Natural killer cell treated with Interleukin-12 subunit alpha and Interleukin-12 subunit beta and Interleukin-15 and Interleukin-18, amount 100 ng/mL, for 72 hours (primary cell): Measurements from ENCODE around the gene OTUD4. TPM values are rescaled to one million over a fixed set of nuclear protein-coding genes. Genes with fewer than 3 reads are reported as not detected.
"Not testable (repeated sequence)": the region's sequence is repeated elsewhere in the genome, so short reads cannot be mapped to it uniquely, and the experiment has no call there.

ENCODE experiments used
- ATAC-seq, 2 donors: fragments of 150-1000 bp; cut with Tn5 transposase in 1 of 2; sonication (Bioruptor Pico), chemical (Tn5 transposase) in 1 of 2; 2 replicates each; pipeline ENCODE4 v1.10.0; 2021
- DNase-seq: peaks from one replicate; pipeline ENCODE4 v3.0.0; 2022; ENCODE audit warnings: low spot score
- H3K27ac Mint-ChIP-seq, 2 donors: 1 replicate in 1 of 2; 2 replicates in 1 of 2; pipeline ENCODE4 v1.8.0; 2022; ENCODE audit warnings: mixed read lengths in 2 of 2, mild to moderate bottlenecking in 1 of 2, moderate library complexity in 1 of 2
- H3K27me3 Mint-ChIP-seq, 2 donors: 1 replicate in 1 of 2; 2 replicates in 1 of 2; pipeline ENCODE4 v1.8.0; 2022; ENCODE audit warnings: mixed read lengths in 2 of 2
- H3K36me3 Mint-ChIP-seq: one replicate; pipeline ENCODE4 v1.8.0; 2022; ENCODE audit warnings: mixed read lengths
- H3K4me1 Mint-ChIP-seq, 2 donors: 1 replicate in 1 of 2; 2 replicates in 1 of 2; pipeline ENCODE4 v1.8.0; 2022; ENCODE audit warnings: low read depth in 2 of 2, mixed read lengths in 2 of 2, mild to moderate bottlenecking in 1 of 2
- H3K4me3 Mint-ChIP-seq: one replicate; pipeline ENCODE4 v1.8.0; 2022; ENCODE audit warnings: mixed read lengths
- H3K9me3 Mint-ChIP-seq: 2 replicates; pipeline ENCODE4 v1.8.0; 2022; ENCODE audit warnings: mixed read lengths
- total RNA-seq, 2 donors: library from RNA; stranded (reverse); gene quantifications; one replicate each; pipeline ENCODE4 v1.2.3, GENCODE V29; 2022

The OTUD4 gene
- total RNA-seq, 2 donors from 2014 or later = 44.1 to 60.8 TPM

- no peak for DNase-seq
- H3K4me1 Mint-ChIP-seq = peaks cover 23 to 35% of the 10 kb centered on the region in 2 donors
- ATAC-seq = no peak
- H3K27me3 Mint-ChIP-seq = no peaks in the 10 kb centered on the region
- H3K36me3 Mint-ChIP-seq = peaks cover 32% of the 10 kb centered on the region
- H3K27ac Mint-ChIP-seq = no peak overlapping the region
- H3K4me3 Mint-ChIP-seq = no peak overlapping the region
- H3K9me3 Mint-ChIP-seq = no peaks in the 10 kb centered on the region
Observed at GRCh38 chr4:145171911-145172310, 8.5 kb downstream of the OTUD4 start.

DNA sequence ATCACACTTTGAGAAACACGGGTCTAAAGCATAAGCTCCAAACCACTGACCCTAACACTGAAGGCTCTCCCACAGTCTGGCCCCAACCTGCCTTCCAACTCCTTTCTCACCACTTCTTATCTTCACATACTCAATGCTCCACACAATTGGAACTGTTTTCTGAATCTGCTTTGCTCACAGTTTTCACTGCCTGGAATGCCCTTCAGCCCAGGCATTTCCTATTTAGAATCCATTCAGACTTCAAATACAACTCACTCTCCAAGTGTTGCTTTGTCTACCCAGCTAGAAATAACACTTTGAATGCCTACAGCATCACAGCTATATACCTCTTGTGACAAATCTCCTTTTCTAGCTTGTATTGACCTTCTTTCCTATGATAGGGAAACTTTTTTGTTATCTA is 10.2 kb downstream of the OTUD4 start:
- H3K36me3 Mint-ChIP-seq = peaks cover 32% of the 10 kb centered on the region
- H3K9me3 Mint-ChIP-seq = no peaks in the 10 kb centered on the region
- H3K4me3 Mint-ChIP-seq = no peak overlapping the region
- no peak for DNase-seq
- no peaks in the 10 kb centered on the region for H3K27me3 Mint-ChIP-seq
- peaks cover 23 to 33% of the 10 kb centered on the region in 2 donors for H3K4me1 Mint-ChIP-seq
- peak overlapping the region in 1 of 2 donors; percentile 24 for H3K27ac Mint-ChIP-seq
- no peak for ATAC-seq

DNA sequence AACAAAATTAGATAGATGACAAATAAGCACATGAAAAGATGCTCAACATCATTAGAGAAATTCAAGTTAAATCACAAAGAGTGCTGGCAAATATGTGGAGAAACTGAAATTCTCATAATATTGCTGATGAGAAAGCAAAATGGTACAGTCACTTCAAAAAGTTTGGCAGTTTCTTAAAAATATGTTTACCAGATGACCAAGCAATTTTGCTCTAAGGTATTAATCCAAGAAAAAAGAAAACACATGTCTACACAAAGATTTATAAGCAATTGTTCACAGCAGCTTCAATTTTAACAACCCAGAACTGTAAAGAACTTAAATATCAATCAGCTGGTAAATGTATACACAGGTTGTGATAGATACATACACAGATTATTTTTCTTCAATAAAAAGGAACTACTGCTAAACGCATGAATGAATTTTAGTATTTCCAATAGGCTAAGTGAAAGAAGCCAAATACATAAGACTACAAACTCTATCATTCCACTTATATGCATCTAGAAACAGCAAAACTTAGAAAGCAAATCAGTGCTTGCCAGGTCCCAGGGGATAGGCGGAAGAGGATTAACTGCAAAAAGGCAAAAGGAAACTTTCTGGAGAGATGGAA is 11.7 kb downstream of the OTUD4 start:
- Mint-ChIP-seq H3K27ac (peak overlapping the region; percentile 3 to 42), H3K4me1 (peaks cover 14 to 20% of the 10 kb centered on the region in 2 donors), H3K27me3 (no peaks in the 10 kb centered on the region), H3K4me3 (no peak overlapping the region), H3K36me3 (peaks cover 19% of the 10 kb centered on the region), H3K9me3 (no peaks in the 10 kb centered on the region)
- ATAC-seq = no peak
- no peak for DNase-seq

- Mint-ChIP-seq H3K4me1 (peaks cover 11 to 16% of the 10 kb centered on the region in 2 donors), H3K27me3 (no peaks in the 10 kb centered on the region), H3K27ac (no peak overlapping the region), H3K4me3 (no peak overlapping the region), H3K9me3 (no peaks in the 10 kb centered on the region), H3K36me3 (peaks cover 15% of the 10 kb centered on the region)
- DNase-seq (no peak), ATAC-seq (no peak)
Observed at GRCh38 chr4:145167887-145168286, 12.5 kb downstream of the OTUD4 start.

DNA sequence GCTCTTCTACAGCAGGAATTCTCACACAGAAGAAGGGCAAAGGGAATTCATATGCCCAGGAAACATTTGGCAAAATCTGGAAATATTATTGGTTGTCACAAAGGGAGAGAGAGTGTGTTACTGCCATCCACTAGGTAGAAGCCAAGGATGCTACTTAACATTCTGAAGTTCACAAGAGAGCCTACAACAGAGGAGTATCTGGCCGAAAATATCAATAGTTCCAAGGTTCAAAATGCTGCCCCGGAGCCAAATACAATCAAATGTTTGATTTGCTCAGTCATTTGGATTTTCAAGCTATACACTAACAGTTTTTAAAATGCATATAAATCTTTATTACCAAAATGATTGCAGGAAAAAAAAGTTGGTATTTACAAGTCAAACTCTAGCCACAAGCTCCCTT is 18.8 kb downstream of the OTUD4 start:
- Mint-ChIP-seq H3K36me3 (peaks cover 9% of the 10 kb centered on the region), H3K27ac (no peak overlapping the region), H3K9me3 (no peaks in the 10 kb centered on the region), H3K27me3 (no peaks in the 10 kb centered on the region), H3K4me3 (no peak overlapping the region), H3K4me1 (peaks cover 0 to 3% of the 10 kb centered on the region in 2 donors)
- no peak for ATAC-seq
- DNase-seq = no peak

DNA sequence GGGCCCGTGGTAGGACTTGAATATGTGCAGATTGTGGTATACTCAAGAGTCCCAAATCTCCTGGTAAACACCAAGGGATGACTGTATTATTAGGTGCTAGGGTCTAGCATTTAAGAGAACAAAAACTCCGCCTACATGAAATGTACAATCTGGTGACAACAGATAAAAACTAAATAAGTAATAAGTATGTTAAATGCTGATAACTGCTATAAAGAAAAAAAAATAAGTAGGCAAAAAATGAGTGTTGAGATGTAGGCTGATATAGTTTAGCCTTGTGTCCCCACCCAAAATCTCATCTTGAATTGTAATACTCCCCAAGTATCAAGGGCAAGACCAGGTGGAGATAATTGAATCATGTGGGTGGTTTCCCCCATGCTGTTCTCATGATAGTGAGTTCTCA is 23.4 kb downstream of the OTUD4 start:
- no peak overlapping the region for H3K4me3 Mint-ChIP-seq
- H3K36me3 Mint-ChIP-seq = peaks cover 24% of the 10 kb centered on the region
- ATAC-seq (no peak), DNase-seq (no peak)
- H3K27me3 Mint-ChIP-seq = no peaks in the 10 kb centered on the region
- no peak overlapping the region for H3K27ac Mint-ChIP-seq
- no peaks in the 10 kb centered on the region for H3K9me3 Mint-ChIP-seq
- peaks cover 0 to 3% of the 10 kb centered on the region in 2 donors for H3K4me1 Mint-ChIP-seq

DNA sequence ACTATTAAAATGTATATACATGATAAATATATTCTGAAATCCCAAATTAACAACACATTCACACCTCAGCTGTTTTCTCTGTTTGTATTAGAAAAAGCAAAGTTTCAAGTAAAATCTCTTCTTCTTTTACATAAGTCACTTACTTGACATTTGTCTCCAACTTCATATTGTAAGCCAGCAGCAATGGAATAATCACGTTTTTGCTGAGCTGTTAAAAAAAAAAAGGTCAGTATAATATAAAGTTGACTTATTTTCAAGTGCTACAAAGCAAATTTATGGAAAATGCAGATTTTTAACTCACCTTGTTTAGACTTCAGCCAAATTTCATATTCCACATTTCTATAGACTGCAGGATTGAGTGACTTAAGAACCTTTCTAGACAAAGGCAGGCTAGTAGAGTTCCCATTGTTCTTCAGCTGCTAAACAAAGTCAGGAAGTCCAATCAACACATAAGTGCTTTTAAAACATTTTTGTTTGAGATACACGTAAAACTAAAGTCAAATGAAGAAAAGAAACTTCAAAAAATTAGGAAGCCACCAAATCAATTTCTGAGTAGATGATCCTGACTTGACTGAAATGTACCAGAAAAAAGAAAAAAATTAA is 25.0 kb downstream of the OTUD4 start:
- H3K27me3 Mint-ChIP-seq = no peaks in the 10 kb centered on the region
- DNase-seq = no peak
- no peak for ATAC-seq
- no peak overlapping the region for H3K4me3 Mint-ChIP-seq
- H3K27ac Mint-ChIP-seq = no peak overlapping the region
- H3K4me1 Mint-ChIP-seq = no peaks in the 10 kb centered on the region
- peaks cover 18% of the 10 kb centered on the region for H3K36me3 Mint-ChIP-seq
- no peaks in the 10 kb centered on the region for H3K9me3 Mint-ChIP-seq

- Mint-ChIP-seq H3K4me3 (no peak overlapping the region), H3K27me3 (no peaks in the 10 kb centered on the region), H3K9me3 (no peaks in the 10 kb centered on the region), H3K36me3 (peaks cover 23% of the 10 kb centered on the region), H3K27ac (no peak overlapping the region), H3K4me1 (no peaks in the 10 kb centered on the region)
- DNase-seq (no peak), ATAC-seq (no peak)
Observed at GRCh38 chr4:145154573-145154972, 25.8 kb downstream of the OTUD4 start.

DNA sequence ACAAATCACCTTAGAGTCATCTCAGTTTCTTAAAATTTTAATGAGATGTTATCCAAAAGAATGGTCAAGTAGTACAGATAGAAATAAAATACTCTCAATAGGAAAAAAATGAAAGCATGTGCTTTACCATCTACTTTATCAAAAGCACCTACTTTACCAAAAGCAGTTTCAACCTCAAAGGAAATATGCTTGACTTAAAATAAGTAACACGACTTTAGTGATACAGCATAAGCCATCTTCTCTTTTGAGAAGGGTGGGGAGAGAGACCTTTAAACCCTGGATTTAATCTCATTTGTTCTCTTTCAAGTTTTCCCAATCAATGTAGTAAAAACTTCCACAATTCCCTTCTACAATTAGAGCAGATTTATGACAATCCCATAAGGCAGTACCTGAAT is 26.5 kb downstream of the OTUD4 start:
- no peak for DNase-seq
- Mint-ChIP-seq H3K4me3 (no peak overlapping the region), H3K9me3 (no peaks in the 10 kb centered on the region), H3K27me3 (no peaks in the 10 kb centered on the region), H3K4me1 (peaks cover 0 to 2% of the 10 kb centered on the region in 2 donors), H3K27ac (no peak overlapping the region), H3K36me3 (peaks cover 30% of the 10 kb centered on the region)
- ATAC-seq = no peak

- no peaks in the 10 kb centered on the region for H3K27me3 Mint-ChIP-seq
- H3K36me3 Mint-ChIP-seq = peaks cover 31% of the 10 kb centered on the region
- DNase-seq (no peak), ATAC-seq (no peak)
- peak overlapping the region in 1 of 2 donors; percentile 58 for H3K27ac Mint-ChIP-seq
- no peak overlapping the region for H3K4me3 Mint-ChIP-seq
- H3K9me3 Mint-ChIP-seq = no peaks in the 10 kb centered on the region
- peaks cover 0 to 2% of the 10 kb centered on the region in 2 donors for H3K4me1 Mint-ChIP-seq
Observed at GRCh38 chr4:145153181-145153903, 27.0 kb downstream of the OTUD4 start.

DNA sequence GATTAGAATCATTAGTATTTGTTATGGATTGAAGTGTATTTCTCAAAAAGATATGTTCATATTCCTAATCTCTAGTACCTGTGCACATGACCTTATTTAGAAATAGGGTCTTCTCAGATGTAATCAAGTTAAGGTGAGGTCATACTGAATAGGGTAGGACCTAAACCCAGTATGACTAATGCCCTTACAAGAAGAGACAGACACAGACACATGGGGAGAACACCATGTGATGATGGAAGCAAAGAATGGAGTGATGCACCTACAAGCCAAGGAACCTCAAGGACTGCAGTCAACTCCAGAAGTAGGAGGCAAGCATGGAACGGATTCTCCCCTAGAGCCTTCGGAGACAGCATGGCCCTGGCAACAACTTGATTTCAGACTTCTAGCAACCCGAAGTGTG is 31.4 kb downstream of the OTUD4 start:
- no peak for ATAC-seq
- no peaks in the 10 kb centered on the region for H3K27me3 Mint-ChIP-seq
- H3K36me3 Mint-ChIP-seq = peaks cover 37% of the 10 kb centered on the region
- no peaks in the 10 kb centered on the region for H3K9me3 Mint-ChIP-seq
- DNase-seq = no peak
- no peak overlapping the region for H3K4me3 Mint-ChIP-seq
- no peak overlapping the region for H3K27ac Mint-ChIP-seq
- peaks cover 2 to 6% of the 10 kb centered on the region in 2 donors for H3K4me1 Mint-ChIP-seq

DNA sequence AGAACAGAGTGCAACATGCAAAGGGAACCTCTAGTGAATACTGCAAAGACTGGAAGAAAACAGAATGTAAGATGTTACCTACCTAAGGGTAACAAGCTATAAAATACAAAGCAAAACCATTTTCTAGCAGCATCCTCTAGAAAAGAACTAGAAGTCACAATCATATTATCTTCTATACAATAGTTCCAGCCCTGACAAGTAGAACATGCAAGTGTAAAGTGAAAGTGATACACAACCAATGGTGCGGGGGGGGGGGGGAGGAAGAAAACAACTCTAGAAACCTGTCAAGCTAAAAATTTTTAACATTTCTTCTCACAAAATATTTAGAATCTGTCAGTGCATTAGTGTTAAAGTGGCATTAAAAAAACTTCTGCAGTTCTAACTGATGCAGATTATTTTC is 44.2 kb downstream of the OTUD4 start:
- not testable (repeated sequence) for H3K9me3 Mint-ChIP-seq, H3K27me3 Mint-ChIP-seq, DNase-seq, ATAC-seq
- peak overlapping the region; percentile 34 for H3K4me3 Mint-ChIP-seq
- H3K27ac Mint-ChIP-seq = peak overlapping the region in 1 of 2 donors; percentile 28
- peaks cover 14 to 30% of the 10 kb centered on the region in 2 donors for H3K4me1 Mint-ChIP-seq
- peaks cover 27% of the 10 kb centered on the region for H3K36me3 Mint-ChIP-seq

DNA sequence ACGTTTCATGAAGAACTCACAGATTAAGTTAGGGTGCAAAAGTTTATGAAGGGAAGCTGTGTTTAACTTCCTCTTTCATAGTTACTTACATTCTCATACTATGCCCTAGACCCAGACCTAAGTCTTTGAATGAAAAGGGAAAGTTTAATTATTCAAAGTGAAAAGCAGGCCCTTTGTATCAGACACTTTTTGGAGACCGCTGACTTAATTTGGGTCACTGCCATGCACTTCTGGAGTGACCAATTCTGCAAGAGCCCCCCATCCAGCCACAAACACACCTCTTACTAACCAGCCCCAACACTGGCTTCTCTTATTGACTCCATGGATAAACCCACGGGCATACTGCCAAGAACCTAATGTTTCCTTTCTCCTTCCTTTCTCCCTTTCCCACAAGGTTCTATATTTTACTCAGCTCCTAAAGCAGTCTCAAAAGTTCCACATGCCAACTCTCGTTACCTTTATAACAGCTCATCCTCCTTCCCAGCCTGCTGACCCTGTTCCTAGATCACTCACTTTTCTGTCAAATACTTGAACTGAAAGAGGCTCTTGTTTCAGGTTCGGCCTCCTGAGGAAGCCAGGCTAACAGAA is 47.8 kb downstream of the OTUD4 start:
- ATAC-seq (peak; percentile 28 to 72), DNase-seq (no peak)
- Mint-ChIP-seq H3K4me3 (peak overlapping the region; percentile 0), H3K27me3 (no peaks in the 10 kb centered on the region), H3K36me3 (peaks cover 26% of the 10 kb centered on the region), H3K27ac (peak overlapping the region; percentile 43 to 55), H3K4me1 (peaks cover 24 to 38% of the 10 kb centered on the region in 2 donors), H3K9me3 (no peaks in the 10 kb centered on the region)

GRCh38 chr4:145131848-145132247 is 48.5 kb downstream of the OTUD4 start:
- Mint-ChIP-seq H3K4me1 (peaks cover 21 to 35% of the 10 kb centered on the region in 2 donors), H3K27ac (peak overlapping the region in 1 of 2 donors; percentile 49), H3K27me3 (no peaks in the 10 kb centered on the region), H3K36me3 (peaks cover 24% of the 10 kb centered on the region), H3K4me3 (no peak overlapping the region), H3K9me3 (no peaks in the 10 kb centered on the region)
- ATAC-seq = no peak
- DNase-seq = no peak
